Measurements from ENCODE around the gene GSTM4. TPM values are rescaled to one million over a fixed set of nuclear protein-coding genes. Genes with fewer than 3 reads are reported as not detected.
A peak's percentile ranks its signal among the peaks of the same experiment; 100 is the strongest.

GSTM4 gene
- total and polyA plus RNA-seq, 9 of the 15 experiments (the other 6 are each of a cell fraction or from before 2014, with no cell fraction given) = 18.8 to 53.4 (median 38.8) TPM

DNA sequence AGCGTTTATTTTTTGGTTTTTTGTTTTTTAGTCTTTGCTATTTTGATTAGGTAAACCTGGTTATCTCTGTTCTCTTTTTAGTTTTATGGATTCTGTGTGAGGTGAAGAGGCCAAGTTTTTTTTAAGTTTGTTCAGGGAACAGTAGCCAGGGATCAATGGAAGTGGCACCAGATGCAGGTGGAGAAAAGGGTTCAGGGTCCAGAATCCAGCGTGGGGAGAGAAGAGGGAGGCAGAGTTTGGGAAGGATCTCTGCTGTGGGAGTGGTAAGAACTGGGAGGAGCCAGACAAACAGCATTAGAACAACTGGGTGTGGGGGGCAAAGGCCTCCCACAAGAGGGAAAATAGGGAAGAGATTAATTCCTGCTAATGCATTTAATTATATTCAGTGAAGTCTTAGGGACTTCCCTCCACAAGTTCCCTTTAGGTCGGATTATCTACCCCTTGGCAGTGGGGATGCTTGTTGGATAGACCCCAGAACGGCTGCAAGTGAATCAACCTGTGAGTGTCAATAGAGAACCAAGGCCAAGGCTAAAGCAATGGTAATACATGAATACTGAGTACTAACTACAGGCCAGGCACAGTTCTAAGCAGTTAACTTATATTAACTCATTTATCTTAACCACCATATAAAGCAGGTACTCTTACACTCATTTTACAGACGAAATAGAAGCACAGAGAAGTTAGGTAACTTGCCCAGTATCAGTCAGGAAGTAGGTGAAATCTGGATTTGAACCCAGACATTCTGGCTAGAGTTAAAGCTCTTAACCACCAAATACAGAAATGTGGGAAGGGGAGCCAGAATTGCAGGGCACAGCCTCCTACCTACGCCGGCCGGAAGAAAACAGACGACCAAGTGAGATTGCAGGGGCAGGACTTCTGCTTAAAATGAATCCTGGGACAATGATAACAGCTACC, 37.0 kb upstream of the GSTM4 start (continued):
- no peak for TF ChIP-seq ZNF830 (CRISPR knock-in tag; IDR thresholded peaks at IDR 0.05)
- no peak for TF ChIP-seq JUNB (CRISPR knock-in tag; conservative IDR thresholded peaks at IDR 0.05)
- TF ChIP-seq HNRNPH1 (optimal IDR thresholded peaks at IDR 0.05; ENCODE audit: low read depth, low read length) = no peak
- TF ChIP-seq, protein P1, sequence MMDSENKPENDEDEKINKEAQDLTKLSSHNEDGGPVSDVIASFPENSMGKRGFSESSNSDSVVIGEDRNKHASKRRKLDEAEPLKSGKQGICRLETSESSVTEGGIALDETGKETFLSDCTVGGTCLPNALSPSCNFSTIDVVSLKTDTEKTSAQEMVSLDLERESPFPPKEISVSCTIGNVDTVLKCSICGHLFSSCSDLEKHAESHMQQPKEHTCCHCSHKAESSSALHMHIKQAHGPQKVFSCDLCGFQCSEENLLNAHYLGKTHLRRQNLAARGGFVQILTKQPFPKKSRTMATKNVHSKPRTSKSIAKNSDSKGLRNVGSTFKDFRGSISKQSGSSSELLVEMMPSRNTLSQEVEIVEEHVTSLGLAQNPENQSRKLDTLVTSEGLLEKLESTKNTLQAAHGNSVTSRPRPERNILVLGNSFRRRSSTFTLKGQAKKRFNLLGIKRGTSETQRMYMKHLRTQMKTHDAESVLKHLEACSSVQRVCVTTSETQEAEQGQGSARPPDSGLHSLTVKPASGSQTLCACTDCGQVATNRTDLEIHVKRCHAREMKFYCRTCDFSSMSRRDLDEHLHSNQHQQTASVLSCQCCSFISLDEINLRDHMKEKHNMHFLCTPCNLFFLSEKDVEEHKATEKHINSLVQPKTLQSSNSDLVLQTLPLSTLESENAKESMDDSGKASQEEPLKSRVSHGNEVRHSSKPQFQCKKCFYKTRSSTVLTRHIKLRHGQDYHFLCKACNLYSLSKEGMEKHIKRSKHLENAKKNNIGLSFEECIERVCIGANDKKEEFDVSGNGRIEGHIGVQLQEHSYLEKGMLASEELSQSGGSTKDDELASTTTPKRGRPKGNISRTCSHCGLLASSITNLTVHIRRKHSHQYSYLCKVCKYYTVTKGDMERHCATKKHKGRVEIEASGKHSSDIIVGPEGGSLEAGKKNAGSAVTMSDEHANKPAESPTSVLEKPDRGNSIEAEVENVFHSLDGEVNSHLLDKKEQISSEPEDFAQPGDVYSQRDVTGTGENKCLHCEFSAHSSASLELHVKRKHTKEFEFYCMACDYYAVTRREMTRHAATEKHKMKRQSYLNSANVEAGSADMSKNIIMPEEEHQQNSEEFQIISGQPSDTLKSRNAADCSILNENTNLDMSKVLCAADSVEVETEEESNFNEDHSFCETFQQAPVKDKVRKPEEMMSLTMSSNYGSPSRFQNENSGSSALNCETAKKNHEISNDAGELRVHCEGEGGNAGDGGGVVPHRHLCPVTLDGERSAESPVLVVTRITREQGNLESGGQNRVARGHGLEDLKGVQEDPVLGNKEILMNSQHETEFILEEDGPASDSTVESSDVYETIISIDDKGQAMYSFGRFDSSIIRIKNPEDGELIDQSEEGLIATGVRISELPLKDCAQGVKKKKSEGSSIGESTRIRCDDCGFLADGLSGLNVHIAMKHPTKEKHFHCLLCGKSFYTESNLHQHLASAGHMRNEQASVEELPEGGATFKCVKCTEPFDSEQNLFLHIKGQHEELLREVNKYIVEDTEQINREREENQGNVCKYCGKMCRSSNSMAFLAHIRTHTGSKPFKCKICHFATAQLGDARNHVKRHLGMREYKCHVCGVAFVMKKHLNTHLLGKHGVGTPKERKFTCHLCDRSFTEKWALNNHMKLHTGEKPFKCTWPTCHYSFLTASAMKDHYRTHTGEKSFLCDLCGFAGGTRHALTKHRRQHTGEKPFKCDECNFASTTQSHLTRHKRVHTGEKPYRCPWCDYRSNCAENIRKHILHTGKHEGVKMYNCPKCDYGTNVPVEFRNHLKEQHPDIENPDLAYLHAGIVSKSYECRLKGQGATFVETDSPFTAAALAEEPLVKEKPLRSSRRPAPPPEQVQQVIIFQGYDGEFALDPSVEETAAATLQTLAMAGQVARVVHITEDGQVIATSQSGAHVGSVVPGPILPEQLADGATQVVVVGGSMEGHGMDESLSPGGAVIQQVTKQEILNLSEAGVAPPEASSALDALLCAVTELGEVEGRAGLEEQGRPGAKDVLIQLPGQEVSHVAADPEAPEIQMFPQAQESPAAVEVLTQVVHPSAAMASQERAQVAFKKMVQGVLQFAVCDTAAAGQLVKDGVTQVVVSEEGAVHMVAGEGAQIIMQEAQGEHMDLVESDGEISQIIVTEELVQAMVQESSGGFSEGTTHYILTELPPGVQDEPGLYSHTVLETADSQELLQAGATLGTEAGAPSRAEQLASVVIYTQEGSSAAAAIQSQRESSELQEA (IDR thresholded peaks at IDR 0.05; ENCODE audit: low read depth) = no peak
- no peak for TF ChIP-seq FUS (optimal IDR thresholded peaks at IDR 0.05; ENCODE audit: low read depth, low read length)
- no peak for TF ChIP-seq RFX1 (IDR thresholded peaks at IDR 0.05)
- TF ChIP-seq ARID1B (IDR thresholded peaks at IDR 0.05) = peak; percentile 25
- TF ChIP-seq ERF (CRISPR knock-in tag; IDR thresholded peaks at IDR 0.05) = no peak
- no peak for TF ChIP-seq ATF3 (IDR thresholded peaks at IDR 0.05)
- TF ChIP-seq ATF3 (CRISPR knock-in tag; conservative IDR thresholded peaks at IDR 0.05) = no peak
- no peak for TF ChIP-seq NELFE (IDR thresholded peaks at IDR 0.05; ENCODE audit: insufficient read depth, insufficient read length)
- TF ChIP-seq, protein P2, sequence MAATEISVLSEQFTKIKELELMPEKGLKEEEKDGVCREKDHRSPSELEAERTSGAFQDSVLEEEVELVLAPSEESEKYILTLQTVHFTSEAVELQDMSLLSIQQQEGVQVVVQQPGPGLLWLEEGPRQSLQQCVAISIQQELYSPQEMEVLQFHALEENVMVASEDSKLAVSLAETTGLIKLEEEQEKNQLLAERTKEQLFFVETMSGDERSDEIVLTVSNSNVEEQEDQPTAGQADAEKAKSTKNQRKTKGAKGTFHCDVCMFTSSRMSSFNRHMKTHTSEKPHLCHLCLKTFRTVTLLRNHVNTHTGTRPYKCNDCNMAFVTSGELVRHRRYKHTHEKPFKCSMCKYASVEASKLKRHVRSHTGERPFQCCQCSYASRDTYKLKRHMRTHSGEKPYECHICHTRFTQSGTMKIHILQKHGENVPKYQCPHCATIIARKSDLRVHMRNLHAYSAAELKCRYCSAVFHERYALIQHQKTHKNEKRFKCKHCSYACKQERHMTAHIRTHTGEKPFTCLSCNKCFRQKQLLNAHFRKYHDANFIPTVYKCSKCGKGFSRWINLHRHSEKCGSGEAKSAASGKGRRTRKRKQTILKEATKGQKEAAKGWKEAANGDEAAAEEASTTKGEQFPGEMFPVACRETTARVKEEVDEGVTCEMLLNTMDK (IDR thresholded peaks at IDR 0.05; ENCODE audit: borderline replicate concordance, insufficient read depth, low read depth, low read length, poor library complexity, severe bottlenecking) = no peak
- 0 out of 2 replicates have a peak, but pooled peaks have one; percentile 17 for TF ChIP-seq CREB3 (tag; conservative IDR thresholded peaks at IDR 0.05; ENCODE audit: low read depth)

All from K562 (cell line).